OCI-LY1 (cell line): ENCODE results near the gene ADIRF.
"Not testable (repeated sequence)": the region's sequence is repeated elsewhere in the genome, so short reads cannot be mapped to it uniquely, and the experiment has no call there.

Source experiments
- H2AFZ ChIP-seq: fragments of 200-600 bp; sonication (generic), shearing (Covaris generic); 2 replicates; pipeline ENCODE4 v1.6.0; 2014; ENCODE audit warnings: antibody characterized with exemption, mild to moderate bottlenecking, low read length
- H3F3A ChIP-seq: fragments of 200-600 bp; sonication (generic), shearing (Covaris generic); 2 replicates; pipeline ENCODE4 v1.6.0; 2014; ENCODE audit warnings: mild to moderate bottlenecking, antibody characterized with exemption, low read length, moderate library complexity; ENCODE audit not compliant: insufficient read depth
- H3K27ac ChIP-seq: fragments of 200-600 bp; sonication (generic); 2 replicates; pipeline ENCODE4 v1.5.1; 2014; ENCODE audit warnings: low read length, mixed run types, mild to moderate bottlenecking, low read depth; ENCODE audit not compliant: poor library complexity, severe bottlenecking
- H3K27me3 ChIP-seq: fragments of 200-600 bp; sonication (generic); 2 replicates; pipeline ENCODE4 v1.6.0; 2014; ENCODE audit warnings: antibody characterized with exemption, mild to moderate bottlenecking, low read length, moderate library complexity; ENCODE audit not compliant: insufficient read depth
- H3K36me3 ChIP-seq: fragments of 200-600 bp; sonication (generic); 2 replicates; pipeline ENCODE4 v1.6.1; 2014; ENCODE audit warnings: mild to moderate bottlenecking, antibody characterized with exemption, low read length, moderate library complexity, mixed read lengths; ENCODE audit not compliant: insufficient read depth
- H3K4me1 ChIP-seq: fragments of 200-600 bp; sonication (generic); 2 replicates; pipeline ENCODE4 v1.5.1; 2014; ENCODE audit warnings: mild to moderate bottlenecking, low read length, moderate library complexity; ENCODE audit not compliant: insufficient read depth, severe bottlenecking
- H3K4me2 ChIP-seq: fragments of 200-600 bp; sonication (generic), shearing (Covaris generic); 2 replicates; pipeline ENCODE4 v1.6.1; 2014; ENCODE audit warnings: low read length
- H3K4me3 ChIP-seq: fragments of 200-600 bp; sonication (generic); 2 replicates; pipeline ENCODE4 v1.5.1; 2014; ENCODE audit warnings: low read length, low read depth, mild to moderate bottlenecking, mixed read lengths; ENCODE audit not compliant: poor library complexity, severe bottlenecking
- H3K79me2 ChIP-seq: fragments of 200-600 bp; shearing (Covaris generic); 2 replicates; pipeline ENCODE4 v1.6.1; 2016; ENCODE audit warnings: mixed run types, low read length, mixed read lengths; ENCODE audit not compliant: insufficient read depth
- H3K9ac ChIP-seq: fragments of 200-600 bp; sonication (generic), shearing (Covaris generic); 2 replicates; pipeline ENCODE4 v1.6.1; 2014; ENCODE audit warnings: mild to moderate bottlenecking, low read length, mixed read lengths
- H3K9me2 ChIP-seq: fragments of 200-600 bp; sonication (generic), shearing (Covaris generic); 2 replicates; pipeline ENCODE4 v1.6.1; 2014; ENCODE audit warnings: low read depth, mild to moderate bottlenecking, low read length, mixed read lengths
- H3K9me3 ChIP-seq: fragments of 200-600 bp; shearing (Covaris generic); 2 replicates; pipeline ENCODE4 v1.6.1; 2014; ENCODE audit warnings: low read length, mixed read lengths
- H4K20me1 ChIP-seq: fragments of 200-600 bp; sonication (generic), shearing (Covaris generic); 2 replicates; pipeline ENCODE4 v1.6.0; 2016; ENCODE audit warnings: mild to moderate bottlenecking, low read length; ENCODE audit not compliant: insufficient read depth
- EZH2 ChIP-seq: fragments of 200-600 bp; sonication (generic), shearing (Covaris generic); IDR thresholded peaks from 2 replicates; pipeline ENCODE4 v1.8.0; 2017; ENCODE audit warnings: borderline replicate concordance, mixed run types, mild to moderate bottlenecking, antibody characterized with exemption, low read length, moderate library complexity, mixed read lengths
- TF ChIP-seq, protein P1 (sequence below): fragments of 200-600 bp; sonication (generic), shearing (Covaris generic); IDR thresholded peaks from 2 replicates; pipeline ENCODE4 v1.5.1; 2017; ENCODE audit warnings: mild to moderate bottlenecking, antibody characterized with exemption, low read length, moderate library complexity, mixed read lengths

ADIRF gene

DNA sequence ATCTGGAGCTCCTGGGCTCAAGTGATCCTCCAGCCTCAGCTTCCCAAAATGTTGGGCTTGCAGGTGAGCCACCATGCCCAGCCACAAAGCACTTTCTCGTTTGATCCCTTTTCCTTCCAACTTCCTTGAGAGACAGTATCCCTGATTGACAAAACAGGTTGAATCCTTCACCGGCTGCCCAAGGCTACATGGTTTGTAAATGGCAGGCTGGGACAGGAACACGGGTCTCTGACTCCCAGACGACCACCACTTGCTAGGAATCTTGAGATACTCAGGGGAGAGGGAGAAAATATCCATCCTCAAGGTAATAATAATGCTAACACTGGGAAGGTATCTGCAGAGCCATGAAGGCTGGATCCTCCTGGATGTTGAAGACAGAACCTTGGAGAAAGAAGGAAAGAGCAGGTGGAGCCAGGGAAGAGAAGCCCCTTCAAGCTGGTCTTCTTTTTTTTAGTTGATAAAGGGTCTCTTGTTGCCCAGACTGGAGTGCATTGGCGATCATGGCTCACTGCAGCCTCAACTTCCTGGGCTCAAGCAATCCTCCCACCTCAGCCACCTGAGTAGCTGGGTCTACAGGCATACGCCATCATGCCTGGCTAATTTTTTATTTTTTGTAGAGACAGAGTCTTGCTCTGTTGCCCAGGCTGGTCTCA, 30.7 kb upstream of the ADIRF start:
- Histone ChIP-seq H3K27ac (no peak overlapping the region), H3F3A (no peaks in the 10 kb centered on the region), H3K9me2 (no peaks in the 10 kb centered on the region), H3K27me3 (no peaks in the 10 kb centered on the region), H3K36me3 (no peaks in the 10 kb centered on the region), H4K20me1 (no peaks in the 10 kb centered on the region), H3K4me2 (no peak overlapping the region), H3K9ac (no peak overlapping the region), H3K4me3 (no peak overlapping the region), H3K9me3 (no peaks in the 10 kb centered on the region), H3K4me1 (peaks cover 4% of the 10 kb centered on the region), H3K79me2 (no peaks in the 10 kb centered on the region), H2AFZ (no peak overlapping the region)
- TF ChIP-seq, protein P1, sequence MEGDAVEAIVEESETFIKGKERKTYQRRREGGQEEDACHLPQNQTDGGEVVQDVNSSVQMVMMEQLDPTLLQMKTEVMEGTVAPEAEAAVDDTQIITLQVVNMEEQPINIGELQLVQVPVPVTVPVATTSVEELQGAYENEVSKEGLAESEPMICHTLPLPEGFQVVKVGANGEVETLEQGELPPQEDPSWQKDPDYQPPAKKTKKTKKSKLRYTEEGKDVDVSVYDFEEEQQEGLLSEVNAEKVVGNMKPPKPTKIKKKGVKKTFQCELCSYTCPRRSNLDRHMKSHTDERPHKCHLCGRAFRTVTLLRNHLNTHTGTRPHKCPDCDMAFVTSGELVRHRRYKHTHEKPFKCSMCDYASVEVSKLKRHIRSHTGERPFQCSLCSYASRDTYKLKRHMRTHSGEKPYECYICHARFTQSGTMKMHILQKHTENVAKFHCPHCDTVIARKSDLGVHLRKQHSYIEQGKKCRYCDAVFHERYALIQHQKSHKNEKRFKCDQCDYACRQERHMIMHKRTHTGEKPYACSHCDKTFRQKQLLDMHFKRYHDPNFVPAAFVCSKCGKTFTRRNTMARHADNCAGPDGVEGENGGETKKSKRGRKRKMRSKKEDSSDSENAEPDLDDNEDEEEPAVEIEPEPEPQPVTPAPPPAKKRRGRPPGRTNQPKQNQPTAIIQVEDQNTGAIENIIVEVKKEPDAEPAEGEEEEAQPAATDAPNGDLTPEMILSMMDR: no peak
- TF ChIP-seq EZH2: no peak

DNA sequence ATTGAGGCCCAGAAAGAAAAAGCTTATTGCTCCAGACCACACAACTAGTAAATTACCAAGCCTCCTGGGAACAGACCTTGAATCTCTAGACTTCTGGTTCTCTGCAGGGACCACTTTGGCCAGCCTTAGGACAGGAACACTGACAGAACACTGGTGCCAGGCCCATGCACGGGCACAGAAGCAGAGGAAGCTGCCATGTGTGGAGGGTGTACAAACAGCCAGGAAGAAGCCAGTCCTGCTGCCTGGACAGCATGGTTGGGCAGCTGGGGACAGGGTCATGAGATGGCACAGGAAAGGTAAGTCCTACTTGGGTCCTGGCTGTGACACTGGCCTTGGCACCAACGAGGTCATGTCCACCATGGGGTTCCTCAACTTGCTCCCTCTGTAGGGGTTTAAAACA, 30.0 kb upstream of the ADIRF start:
- TF ChIP-seq EZH2: no peak
- TF ChIP-seq, protein P1: no peak
- H3K27ac ChIP-seq: no peak overlapping the region
- no peaks in the 10 kb centered on the region for H3K79me2 ChIP-seq
- H3K4me3 ChIP-seq: no peak overlapping the region
- peaks cover 4% of the 10 kb centered on the region for H3K4me1 ChIP-seq
- H2AFZ ChIP-seq: no peak overlapping the region
- H3K36me3 ChIP-seq: no peaks in the 10 kb centered on the region
- H4K20me1 ChIP-seq: no peaks in the 10 kb centered on the region
- no peaks in the 10 kb centered on the region for H3K27me3 ChIP-seq
- H3F3A ChIP-seq: no peaks in the 10 kb centered on the region
- H3K9me2 ChIP-seq: no peaks in the 10 kb centered on the region
- H3K9me3 ChIP-seq: no peaks in the 10 kb centered on the region
- H3K9ac ChIP-seq: no peak overlapping the region
- no peak overlapping the region for H3K4me2 ChIP-seq

DNA sequence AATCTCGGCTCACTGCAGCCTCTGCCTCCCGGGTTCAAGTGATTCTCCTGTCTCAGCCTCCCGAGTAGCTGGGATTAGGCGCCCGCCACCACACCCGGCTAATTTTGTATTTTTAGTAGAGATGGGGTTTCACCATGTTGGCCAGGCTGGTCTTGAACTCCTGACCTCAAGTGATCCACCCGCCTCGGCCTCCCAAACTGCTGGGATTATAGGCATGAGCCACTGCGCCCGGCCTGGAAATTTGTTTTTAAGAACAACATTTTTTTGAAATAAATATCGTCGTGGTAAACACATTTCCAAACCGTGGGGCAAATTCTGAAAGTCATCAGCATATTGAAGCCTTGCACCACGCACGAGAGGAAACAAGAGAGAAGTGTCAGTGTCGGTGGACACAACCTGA, 28.2 kb upstream of the ADIRF start:
- H3K4me2 ChIP-seq, H2AFZ ChIP-seq, H3K9ac ChIP-seq, H3K9me2 ChIP-seq, H3K36me3 ChIP-seq, H3K27ac ChIP-seq, H3K27me3 ChIP-seq, H4K20me1 ChIP-seq, H3K4me1 ChIP-seq, H3F3A ChIP-seq, H3K79me2 ChIP-seq, H3K4me3 ChIP-seq, H3K9me3 ChIP-seq: not testable (repeated sequence)

DNA sequence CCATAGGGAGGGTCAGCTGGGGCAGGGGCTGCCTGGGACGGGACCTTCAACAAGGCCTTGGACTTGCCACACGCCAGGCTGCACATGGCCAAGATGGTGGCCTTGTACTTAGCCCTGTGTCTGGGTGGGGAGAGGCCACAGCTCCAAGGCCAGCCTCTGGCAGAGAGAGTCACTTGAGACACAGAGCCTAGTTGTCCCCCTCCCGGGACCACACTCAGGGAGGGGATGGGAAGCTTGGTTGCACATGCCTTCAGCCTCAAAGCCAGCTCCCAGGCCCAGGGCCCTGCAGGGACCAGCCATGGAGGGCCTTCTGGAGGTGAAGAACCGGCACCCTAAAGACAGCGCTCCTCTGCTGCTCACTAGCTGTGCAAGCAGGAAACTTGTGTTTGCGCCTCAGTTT, 27.6 kb upstream of the ADIRF start:
- Histone ChIP-seq H3K27me3 (no peaks in the 10 kb centered on the region), H3K4me3 (no peak overlapping the region), H3K9me3 (no peaks in the 10 kb centered on the region), H3K9me2 (no peaks in the 10 kb centered on the region), H3K36me3 (no peaks in the 10 kb centered on the region), H3K9ac (no peak overlapping the region), H3K79me2 (no peaks in the 10 kb centered on the region), H3K27ac (no peak overlapping the region), H4K20me1 (no peaks in the 10 kb centered on the region), H3K4me1 (peaks cover 4% of the 10 kb centered on the region), H3K4me2 (no peak overlapping the region), H2AFZ (no peak overlapping the region), H3F3A (no peaks in the 10 kb centered on the region)
- TF ChIP-seq, protein P1: no peak
- no peak for TF ChIP-seq EZH2
